Measurements from ENCODE around the gene WNT9B. TPM values are rescaled to one million over a fixed set of nuclear protein-coding genes. Genes with fewer than 3 reads are reported as not detected.

Gene WNT9B
- total RNA-seq, 1 donor = 0.36 TPM

- Histone ChIP-seq H3K36me3 (ENCODE audit: insufficient read depth, low read length) (no peaks in the 10 kb centered on the region), H3K9me3 (ENCODE audit: low read depth, low read length) (no peaks in the 10 kb centered on the region), H3K4me1 (ENCODE audit: insufficient read depth, low read length) (peaks cover 5% of the 10 kb centered on the region), H3K4me2 (ENCODE audit: insufficient read depth, low read length) (no peak overlapping the region), H3K27ac (ENCODE audit: low read depth, low read length) (no peak overlapping the region), H3K4me3 (ENCODE audit: insufficient read depth, low read length) (no peak overlapping the region), H2AFZ (ENCODE audit: low read length) (no peak overlapping the region), H3K79me2 (ENCODE audit: insufficient read depth, low read length) (no peaks in the 10 kb centered on the region), H3K27me3 (ENCODE audit: insufficient read depth, low read length) (peaks cover 71% of the 10 kb centered on the region), H4K20me1 (ENCODE audit: insufficient read depth, low read length) (no peaks in the 10 kb centered on the region)
- no peak for TF ChIP-seq CTCF (IDR thresholded peaks at IDR 0.05; ENCODE audit: extremely low read depth, low read depth, low read length)
- DNase-seq (ENCODE audit: insufficient read length, low spot score, missing footprints) = peak; percentile 80
These were observed 30.6 kb upstream of the WNT9B start for GRCh38 chr17:46820592-46821450.

- no peak overlapping the region for H3K27ac ChIP-seq (ENCODE audit: low read depth, low read length)
- TF ChIP-seq CTCF (IDR thresholded peaks at IDR 0.05; ENCODE audit: extremely low read depth, low read depth, low read length) = no peak
- no peak overlapping the region for H3K4me2 ChIP-seq (ENCODE audit: insufficient read depth, low read length)
- H4K20me1 ChIP-seq (ENCODE audit: insufficient read depth, low read length) = no peaks in the 10 kb centered on the region
- no peaks in the 10 kb centered on the region for H3K36me3 ChIP-seq (ENCODE audit: insufficient read depth, low read length)
- no peaks in the 10 kb centered on the region for H3K9me3 ChIP-seq (ENCODE audit: low read depth, low read length)
- H3K27me3 ChIP-seq (ENCODE audit: insufficient read depth, low read length) = peaks cover 64% of the 10 kb centered on the region
- H3K4me1 ChIP-seq (ENCODE audit: insufficient read depth, low read length) = peaks cover 5% of the 10 kb centered on the region
- no peaks in the 10 kb centered on the region for H3K79me2 ChIP-seq (ENCODE audit: insufficient read depth, low read length)
- H2AFZ ChIP-seq (ENCODE audit: low read length) = no peak overlapping the region
- no peak overlapping the region for H3K4me3 ChIP-seq (ENCODE audit: insufficient read depth, low read length)
- DNase-seq (ENCODE audit: insufficient read length, low spot score, missing footprints) = peak; percentile 87
These were observed 29.6 kb upstream of the WNT9B start for GRCh38 chr17:46821482-46822387.

DNA sequence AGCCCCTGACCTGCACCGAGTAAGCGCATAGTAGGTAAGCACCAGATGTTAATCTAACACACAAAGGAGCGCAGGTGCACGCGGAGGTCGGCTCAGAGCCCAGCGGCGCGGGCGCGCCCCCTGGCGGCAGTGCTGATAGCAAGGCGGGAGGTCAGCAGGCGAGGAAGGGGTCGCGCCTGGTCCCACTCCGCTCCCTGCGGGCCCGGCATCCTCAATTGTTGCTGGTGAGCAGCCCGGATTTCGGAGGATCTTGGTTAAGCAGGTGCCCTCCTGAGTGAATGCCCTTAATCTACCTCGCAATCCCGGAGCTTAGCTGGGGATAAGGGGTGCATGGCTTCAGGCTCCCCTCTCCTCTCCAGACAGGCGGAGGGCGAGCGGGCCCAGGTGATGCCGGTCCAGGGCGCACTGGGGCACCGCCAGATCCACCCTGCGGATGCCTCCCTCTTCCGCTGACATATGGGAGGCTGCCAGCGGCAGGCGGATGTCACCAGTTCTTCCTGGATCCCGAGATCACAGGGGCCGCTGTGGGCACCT lies 28.9 kb upstream of the WNT9B start:
- H3K79me2 ChIP-seq (ENCODE audit: insufficient read depth, low read length) = no peaks in the 10 kb centered on the region
- H4K20me1 ChIP-seq (ENCODE audit: insufficient read depth, low read length) = no peaks in the 10 kb centered on the region
- no peak overlapping the region for H2AFZ ChIP-seq (ENCODE audit: low read length)
- H3K27me3 ChIP-seq (ENCODE audit: insufficient read depth, low read length) = peaks cover 56% of the 10 kb centered on the region
- peak; percentile 49 for TF ChIP-seq CTCF (IDR thresholded peaks at IDR 0.05; ENCODE audit: extremely low read depth, low read depth, low read length)
- no peak overlapping the region for H3K4me2 ChIP-seq (ENCODE audit: insufficient read depth, low read length)
- no peak overlapping the region for H3K4me3 ChIP-seq (ENCODE audit: insufficient read depth, low read length)
- H3K4me1 ChIP-seq (ENCODE audit: insufficient read depth, low read length) = peaks cover 5% of the 10 kb centered on the region
- H3K36me3 ChIP-seq (ENCODE audit: insufficient read depth, low read length) = no peaks in the 10 kb centered on the region
- H3K27ac ChIP-seq (ENCODE audit: low read depth, low read length) = no peak overlapping the region
- no peaks in the 10 kb centered on the region for H3K9me3 ChIP-seq (ENCODE audit: low read depth, low read length)
- peak; percentile 83 for DNase-seq (ENCODE audit: insufficient read length, low spot score, missing footprints)

Data from osteoblast (primary cell).